H1 (cell line): ENCODE results near the gene GABRB2. TPM values are rescaled to one million over a fixed set of nuclear protein-coding genes. Genes with fewer than 3 reads are reported as not detected.

ENCODE experiments used
- CTCF ChIA-PET: fragments of 300-600 bp; sonication (Branson Sonifier 250); formaldehyde crosslinking; loops from one replicate; lab custom pipeline; 2021; ENCODE audit not compliant: partially characterized antibody; lab: Charles Lee
- POLR2A ChIA-PET: fragments of 300-600 bp; sonication (Branson Sonifier 250); formaldehyde crosslinking; loops from one replicate; lab custom pipeline; 2021; ENCODE audit warnings: inconsistent platforms; ENCODE audit not compliant: partially characterized antibody; lab: Charles Lee
- DNase-seq, 2 experiments: peaks; one replicate each; pipeline versions ENCODE4 v3.0.0 to v3.0.0-alpha.2; 2010 to 2022; ENCODE audit warnings: low spot score in 2 of 2, low read depth in 1 of 2, mixed read lengths in 1 of 2
- FAIRE-seq: peaks from 2 replicates; lab custom pipeline; 2011; peaks lifted over from hg19 to GRCh38; lab: Jason Lieb, UNC
- H2AFZ ChIP-seq: 2 replicates; pipeline ENCODE4 v1.8.1; 2012; ENCODE audit warnings: low read length, inconsistent platforms
- H2AK5ac ChIP-seq: 2 replicates; pipeline ENCODE4 v1.6.1; 2013; ENCODE audit warnings: low read depth, low read length
- H2BK120ac ChIP-seq: replicated peaks from 2 replicates; pipeline ENCODE3; 2013; ENCODE audit warnings: low read depth, low read length, inconsistent platforms
- H2BK12ac ChIP-seq: 2 replicates; pipeline ENCODE4 v1.6.1; 2013; ENCODE audit warnings: low read depth, low read length
- H2BK15ac ChIP-seq: 2 replicates; pipeline ENCODE4 v1.6.1; 2013; ENCODE audit warnings: low read length
- H2BK20ac ChIP-seq: 2 replicates; pipeline ENCODE4 v1.6.1; 2013; ENCODE audit warnings: low read length
- H2BK5ac ChIP-seq: 2 replicates; pipeline ENCODE4 v1.6.1; 2013; ENCODE audit warnings: low read depth, low read length
- H3K14ac ChIP-seq: 2 replicates; pipeline ENCODE4 v1.6.1; 2013; ENCODE audit warnings: inconsistent platforms; ENCODE audit not compliant: insufficient read length
- H3K18ac ChIP-seq: 2 replicates; pipeline ENCODE4 v1.6.1; 2013; ENCODE audit warnings: low read length; ENCODE audit errors: extremely low read depth
- H3K23ac ChIP-seq: 2 replicates; pipeline ENCODE4 v1.6.1; 2013; ENCODE audit warnings: inconsistent platforms; ENCODE audit not compliant: insufficient read length
- H3K23me2 ChIP-seq: 2 replicates; pipeline ENCODE4 v1.6.1; 2013; ENCODE audit warnings: low read depth, low read length
- H3K27ac ChIP-seq: 2 replicates; pipeline ENCODE4 v1.6.1; 2011; ENCODE audit warnings: low read depth, low read length, inconsistent platforms
- H3K27me3 ChIP-seq, 4 experiments: replicated peaks in 1 of 4; 1 replicate in 1 of 4; 2 replicates in 3 of 4; pipeline versions ENCODE4 v1.6.1 to v1.8.1; 2011 to 2013; ENCODE audit warnings: low read length in 3 of 4, mild to moderate bottlenecking in 3 of 4, inconsistent platforms in 2 of 4, mixed read lengths in 2 of 4, moderate library complexity in 1 of 4; ENCODE audit not compliant: control insufficient read depth in 3 of 4, insufficient read depth in 3 of 4; ENCODE audit errors: extremely low read depth in 1 of 4
- H3K36me3 ChIP-seq, 4 experiments: 2 replicates each; pipeline versions ENCODE4 v1.6.1 to v1.8.1; 2011 to 2013; ENCODE audit warnings: mild to moderate bottlenecking in 4 of 4, low read length in 3 of 4, moderate library complexity in 2 of 4, control low read depth in 1 of 4, inconsistent platforms in 1 of 4; ENCODE audit not compliant: insufficient read depth in 4 of 4, control insufficient read depth in 2 of 4
- H3K4ac ChIP-seq: replicated peaks from 2 replicates; pipeline ENCODE3; 2013; ENCODE audit warnings: low read length, low read depth, mixed read lengths, inconsistent platforms; ENCODE audit not compliant: insufficient read length
- H3K4me1 ChIP-seq, 4 experiments: replicated peaks in 1 of 4; 1 replicate in 1 of 4; 2 replicates in 3 of 4; pipeline versions ENCODE4 v1.6.1 to v1.8.1; 2011 to 2013; ENCODE audit warnings: low read length in 3 of 4, inconsistent platforms in 2 of 4, mixed read lengths in 1 of 4; ENCODE audit not compliant: insufficient read depth in 4 of 4, control insufficient read depth in 3 of 4
- H3K4me2 ChIP-seq, 2 experiments: 2 replicates each; pipeline versions ENCODE4 v1.6.1 to v1.8.1; 2011 to 2013; ENCODE audit warnings: low read depth in 2 of 2, low read length in 2 of 2, control low read depth in 1 of 2, inconsistent platforms in 1 of 2, mild to moderate bottlenecking in 1 of 2; ENCODE audit not compliant: insufficient read depth in 1 of 2
- H3K4me3 ChIP-seq, 4 experiments: fragments of 200-600, 300-600 bp in 1 of 4; sonication (generic), shearing (Covaris generic), sonication (Bioruptor Twin) in 1 of 4; 2 replicates each; pipeline versions ENCODE4 v1.5.1 to v1.8.1; 2011 to 2016; ENCODE audit warnings: low read length in 4 of 4, low read depth in 3 of 4, control low read depth in 2 of 4, inconsistent platforms in 2 of 4, mild to moderate bottlenecking in 2 of 4, mixed read lengths in 1 of 4, moderate library complexity in 1 of 4; ENCODE audit not compliant: insufficient read depth in 2 of 4; ENCODE audit errors: extremely low read depth in 1 of 4
- H3K56ac ChIP-seq: replicated peaks from 2 replicates; pipeline ENCODE3; 2013; ENCODE audit warnings: low read depth, mild to moderate bottlenecking, mixed read lengths, low read length, inconsistent platforms; ENCODE audit not compliant: insufficient read length
- H3K79me1 ChIP-seq: 2 replicates; pipeline ENCODE4 v1.6.1; 2013; ENCODE audit warnings: low read depth, low read length, control low read depth
- H3K79me2 ChIP-seq, 2 experiments: 2 replicates each; pipeline versions ENCODE4 v1.6.1 to v1.8.1; 2012 to 2013; ENCODE audit warnings: low read length in 2 of 2, mild to moderate bottlenecking in 2 of 2, inconsistent platforms in 1 of 2; ENCODE audit not compliant: insufficient read depth in 2 of 2, control insufficient read depth in 1 of 2
- H3K9ac ChIP-seq, 4 experiments: replicated peaks in 1 of 4; 1 replicate in 1 of 4; 2 replicates in 3 of 4; pipeline versions ENCODE4 v1.6.1 to v1.8.1; 2011 to 2013; ENCODE audit warnings: low read depth in 3 of 4, low read length in 3 of 4, control low read depth in 2 of 4, mild to moderate bottlenecking in 2 of 4, moderate library complexity in 2 of 4, inconsistent platforms in 1 of 4; ENCODE audit errors: extremely low read depth in 1 of 4
- H3K9me3 ChIP-seq, 2 experiments: 2 replicates each; pipeline versions ENCODE4 v1.6.1 to v1.8.1; 2012 to 2013; ENCODE audit warnings: mild to moderate bottlenecking in 2 of 2, moderate library complexity in 2 of 2, control low read depth in 1 of 2, inconsistent platforms in 1 of 2, low read depth in 1 of 2, low read length in 1 of 2, mixed read lengths in 1 of 2; ENCODE audit not compliant: insufficient read depth in 2 of 2
- H4K20me1 ChIP-seq, 2 experiments: replicated peaks in 1 of 2; 2 replicates each; pipeline versions ENCODE3 to v1.8.1; 2011 to 2013; ENCODE audit warnings: inconsistent platforms in 2 of 2, low read length in 2 of 2, mild to moderate bottlenecking in 1 of 2; ENCODE audit not compliant: insufficient read depth in 2 of 2, control insufficient read depth in 1 of 2
- H4K5ac ChIP-seq: 2 replicates; pipeline ENCODE4 v1.6.1; 2013; ENCODE audit warnings: low read length, low read depth, mixed read lengths, inconsistent platforms; ENCODE audit not compliant: insufficient read length
- H4K8ac ChIP-seq: 2 replicates; pipeline ENCODE4 v1.8.0; 2013; ENCODE audit warnings: mild to moderate bottlenecking, moderate library complexity, low read length, inconsistent platforms; ENCODE audit not compliant: insufficient read depth; ENCODE audit errors: extremely low read depth
- H4K91ac ChIP-seq: replicated peaks from 2 replicates; pipeline ENCODE3; 2013; ENCODE audit warnings: low read length, mixed read lengths, inconsistent platforms; ENCODE audit not compliant: insufficient read length
- CHD1 ChIP-seq: IDR thresholded peaks from 2 replicates; pipeline ENCODE4 v1.6.1; 2012; ENCODE audit warnings: low read depth, low read length, improper control_type of control experiment
- CHD2 ChIP-seq: IDR thresholded peaks from 2 replicates; pipeline ENCODE4 v1.6.1; 2012; ENCODE audit warnings: low read length, improper control_type of control experiment
- CREB1 ChIP-seq: IDR thresholded peaks from 2 replicates; pipeline ENCODE4 v1.6.1; 2012; ENCODE audit warnings: inconsistent platforms
- FOSL1 ChIP-seq: IDR thresholded peaks from 2 replicates; pipeline ENCODE4 v1.6.1; 2011; ENCODE audit warnings: mild to moderate bottlenecking, low read depth, low read length, moderate library complexity; ENCODE audit not compliant: insufficient read depth
- POLR2A ChIP-seq, 2 experiments: IDR thresholded peaks; 1 replicate in 1 of 2; 2 replicates in 1 of 2; pipeline ENCODE4 v1.6.1; 2011; ENCODE audit warnings: low read depth in 2 of 2, low read length in 2 of 2, mild to moderate bottlenecking in 2 of 2; ENCODE audit errors: control extremely low read depth in 1 of 2
- SAP30 ChIP-seq: fragments of 300-600 bp; sonication (generic); IDR thresholded peaks from 2 replicates; pipeline ENCODE4 v1.7.1; 2012; ENCODE audit warnings: low read length, moderate library complexity, mild to moderate bottlenecking, inconsistent platforms; ENCODE audit not compliant: insufficient read depth, insufficient replicate concordance
- SP2 ChIP-seq: IDR thresholded peaks from 2 replicates; pipeline ENCODE4 v1.6.1; 2012; ENCODE audit warnings: mild to moderate bottlenecking, low read length, inconsistent platforms
- SP4 ChIP-seq: IDR thresholded peaks from 2 replicates; pipeline ENCODE4 v1.6.1; 2012; ENCODE audit warnings: low read length, inconsistent platforms
- polyA plus RNA-seq, 7 experiments: library from polyadenylated mRNA; depleted of rRNA in 3 of 7; stranded (reverse) in 5 of 7; unstranded in 2 of 7; fragments of >200 nt in 5 of 7; fragments of 200-250 nt in 2 of 7; gene quantifications; 1 replicate in 5 of 7; 2 replicates in 1 of 7; 4 replicates in 1 of 7; pipeline versions ENCODE4 v1.2.1 to v1.2.3, GENCODE V29; 2011 to 2013; ENCODE audit warnings: missing spikeins in 2 of 7, mixed read lengths in 2 of 7
- total RNA-seq: library from RNA; stranded (reverse); fragmentation: NEBNext Ultra II Directional; extraction: Animal tissue kit (Norgen Biotek cat#: 25700); gene quantifications from 2 replicates; pipeline ENCODE4 v1.2.1, GENCODE V29; 2021
- TF ChIP-seq, protein P1 (sequence below): IDR thresholded peaks from 2 replicates; pipeline ENCODE4 v1.6.1; 2012; ENCODE audit warnings: low read length, inconsistent platforms

The GABRB2 gene
- total and polyA plus RNA-seq, 2 of the 8 experiments (the other 6 are each of a cell fraction or from before 2014, with no cell fraction given): 0.54 to 1.9 TPM

DNA sequence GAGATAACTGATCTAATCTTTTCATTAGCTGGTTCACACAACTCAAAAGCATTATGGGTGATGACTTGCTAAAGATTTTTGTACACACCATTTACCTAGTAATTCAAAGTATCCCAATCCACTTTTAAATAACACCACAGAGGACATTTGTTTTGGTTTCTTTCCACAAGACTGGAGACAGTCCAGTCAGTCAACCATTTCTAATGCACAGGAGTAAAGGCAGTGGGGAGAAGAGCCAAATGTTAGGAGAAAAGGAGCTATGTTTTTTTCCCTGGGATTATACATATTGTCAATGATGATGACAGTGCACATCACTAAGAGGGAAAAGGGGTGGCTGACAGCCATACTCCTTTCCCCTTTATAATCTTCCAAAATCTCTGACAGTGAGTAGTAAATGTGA lies 240.9 kb downstream of the GABRB2 start:
- TF ChIP-seq, protein P1, sequence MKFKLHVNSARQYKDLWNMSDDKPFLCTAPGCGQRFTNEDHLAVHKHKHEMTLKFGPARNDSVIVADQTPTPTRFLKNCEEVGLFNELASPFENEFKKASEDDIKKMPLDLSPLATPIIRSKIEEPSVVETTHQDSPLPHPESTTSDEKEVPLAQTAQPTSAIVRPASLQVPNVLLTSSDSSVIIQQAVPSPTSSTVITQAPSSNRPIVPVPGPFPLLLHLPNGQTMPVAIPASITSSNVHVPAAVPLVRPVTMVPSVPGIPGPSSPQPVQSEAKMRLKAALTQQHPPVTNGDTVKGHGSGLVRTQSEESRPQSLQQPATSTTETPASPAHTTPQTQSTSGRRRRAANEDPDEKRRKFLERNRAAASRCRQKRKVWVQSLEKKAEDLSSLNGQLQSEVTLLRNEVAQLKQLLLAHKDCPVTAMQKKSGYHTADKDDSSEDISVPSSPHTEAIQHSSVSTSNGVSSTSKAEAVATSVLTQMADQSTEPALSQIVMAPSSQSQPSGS: no peak
- TF ChIP-seq FOSL1 (no peak), CHD1 (no peak), SP2 (no peak), CHD2 (no peak), POLR2A (IDR thresholded peaks at IDR 0.05; ENCODE audit: control extremely low read depth in 1 of 2, low read depth in 2 of 2, low read length in 2 of 2) (no peak), SAP30 (no peak), SP4 (no peak), CREB1 (no peak)
- TF ChIP-seq, all 59 proteins: peak for 0
- Histone ChIP-seq H3K56ac (no peak overlapping the region), H3K4me2 (no peak overlapping the region), H3K79me2 (no peaks in the 10 kb centered on the region), H3K23ac (no peak overlapping the region), H2BK5ac (no peak overlapping the region), H3K14ac (no peak overlapping the region), H3K9me3 (no peaks in the 10 kb centered on the region), H4K8ac (no peak overlapping the region), H3K9ac (no peak overlapping the region), H2AK5ac (no peak overlapping the region), H4K20me1 (no peaks in the 10 kb centered on the region), H3K4me1 (no peaks in the 10 kb centered on the region), H3K4ac (no peak overlapping the region), H2BK120ac (no peak overlapping the region), H2BK12ac (no peak overlapping the region), H3K27ac (no peak overlapping the region), H3K36me3 (no peaks in the 10 kb centered on the region), H2AFZ (no peak overlapping the region), H4K5ac (no peak overlapping the region), H2BK15ac (no peak overlapping the region), H3K23me2 (no peaks in the 10 kb centered on the region), H3K4me3 (no peak overlapping the region), H3K79me1 (no peaks in the 10 kb centered on the region), H4K91ac (no peak overlapping the region), H3K27me3 (no peaks in the 10 kb centered on the region), H2BK20ac (no peak overlapping the region), H3K18ac (no peak overlapping the region)
- FAIRE-seq (no peak), DNase-seq (no peak)
- ChIA-PET POLR2A (no interaction called here), CTCF (no interaction called here)
